Measurements from ENCODE around the gene OPRM1.

- TF ChIP-seq CTCF (IDR thresholded peaks at IDR 0.05) (no peak), POLR2A (IDR thresholded peaks at IDR 0.05) (no peak)
Observed at GRCh38 chr6:154196333-154196885, 157.4 kb downstream of the OPRM1 start.

Measured in heart left ventricle (tissue), 13 donors.